HG03159 (cell line): Measurements from ENCODE around the gene SARS1.
"Not testable (repeated sequence)": the region's sequence is repeated elsewhere in the genome, so short reads cannot be mapped to it uniquely, and the experiment has no call there.

Source experiments
- ATAC-seq: cut with Tn5 transposase; IDR thresholded peaks from one replicate; pipeline ENCODE4 v1.9.1; 2021; ENCODE audit warnings: mild to moderate bottlenecking, moderate library complexity; ENCODE audit not compliant: unreplicated experiment

SARS1 gene

DNA sequence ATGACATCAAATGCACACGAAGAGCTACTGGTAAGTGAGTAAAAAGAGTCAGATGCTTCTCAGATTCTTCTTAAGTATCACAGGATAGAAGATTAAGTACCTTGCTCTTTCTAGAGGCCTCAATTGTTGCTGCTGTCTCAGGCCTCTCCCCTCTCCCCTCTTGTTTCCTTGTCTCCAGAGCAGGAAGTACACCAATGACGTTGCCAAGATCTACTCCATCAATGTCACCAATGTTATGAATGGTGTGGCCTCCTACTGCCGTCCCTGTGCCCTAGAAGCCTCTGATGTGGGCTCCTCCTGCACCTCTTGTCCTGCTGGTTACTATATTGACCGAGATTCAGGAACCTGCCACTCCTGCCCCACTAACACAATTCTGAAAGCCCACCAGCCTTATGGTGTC is 21.3 kb upstream of the SARS1 start:
- ATAC-seq = no peak

DNA sequence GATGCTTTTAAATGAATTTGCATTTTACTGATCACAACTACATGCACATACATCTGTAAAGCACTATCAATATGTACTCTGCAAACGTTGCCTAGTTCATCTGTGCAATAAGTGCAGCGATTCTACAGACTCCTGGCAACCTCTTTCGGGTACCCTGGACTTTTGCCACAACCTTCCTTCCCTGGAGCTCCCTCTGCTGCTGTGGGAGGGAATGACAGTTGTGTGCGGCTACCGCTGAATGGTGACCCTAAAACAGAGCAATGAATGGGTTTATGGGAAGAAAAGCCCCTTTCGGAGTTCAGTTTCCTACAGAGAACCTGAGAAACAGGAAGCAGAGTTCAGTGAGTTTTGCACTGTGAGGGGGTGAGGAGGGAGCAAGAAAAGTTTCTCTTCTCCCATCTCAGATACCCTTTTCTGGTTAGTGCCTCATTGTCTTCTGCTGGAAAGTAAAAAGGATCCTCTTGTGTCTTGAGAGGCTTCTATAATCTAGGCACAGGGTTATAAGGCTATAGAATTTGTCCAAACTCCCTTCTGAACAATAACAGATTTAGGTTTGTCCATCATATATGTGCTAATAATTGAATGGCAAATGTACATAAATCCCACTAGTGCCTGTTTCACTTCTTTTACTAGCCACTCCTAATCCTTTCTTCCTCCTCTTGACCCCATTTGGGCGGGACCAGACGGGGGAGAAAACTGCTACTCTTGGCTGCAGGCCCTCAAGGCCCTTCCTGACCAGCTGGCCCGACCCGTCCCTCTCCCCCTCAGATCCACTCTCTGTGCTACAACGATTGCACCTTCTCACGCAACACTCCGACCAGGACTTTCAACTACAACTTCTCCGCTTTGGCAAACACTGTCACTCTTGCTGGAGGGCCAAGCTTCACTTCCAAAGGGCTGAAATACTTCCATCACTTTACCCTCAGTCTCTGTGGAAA is 19.8 kb upstream of the SARS1 start:
- ATAC-seq = no peak

DNA sequence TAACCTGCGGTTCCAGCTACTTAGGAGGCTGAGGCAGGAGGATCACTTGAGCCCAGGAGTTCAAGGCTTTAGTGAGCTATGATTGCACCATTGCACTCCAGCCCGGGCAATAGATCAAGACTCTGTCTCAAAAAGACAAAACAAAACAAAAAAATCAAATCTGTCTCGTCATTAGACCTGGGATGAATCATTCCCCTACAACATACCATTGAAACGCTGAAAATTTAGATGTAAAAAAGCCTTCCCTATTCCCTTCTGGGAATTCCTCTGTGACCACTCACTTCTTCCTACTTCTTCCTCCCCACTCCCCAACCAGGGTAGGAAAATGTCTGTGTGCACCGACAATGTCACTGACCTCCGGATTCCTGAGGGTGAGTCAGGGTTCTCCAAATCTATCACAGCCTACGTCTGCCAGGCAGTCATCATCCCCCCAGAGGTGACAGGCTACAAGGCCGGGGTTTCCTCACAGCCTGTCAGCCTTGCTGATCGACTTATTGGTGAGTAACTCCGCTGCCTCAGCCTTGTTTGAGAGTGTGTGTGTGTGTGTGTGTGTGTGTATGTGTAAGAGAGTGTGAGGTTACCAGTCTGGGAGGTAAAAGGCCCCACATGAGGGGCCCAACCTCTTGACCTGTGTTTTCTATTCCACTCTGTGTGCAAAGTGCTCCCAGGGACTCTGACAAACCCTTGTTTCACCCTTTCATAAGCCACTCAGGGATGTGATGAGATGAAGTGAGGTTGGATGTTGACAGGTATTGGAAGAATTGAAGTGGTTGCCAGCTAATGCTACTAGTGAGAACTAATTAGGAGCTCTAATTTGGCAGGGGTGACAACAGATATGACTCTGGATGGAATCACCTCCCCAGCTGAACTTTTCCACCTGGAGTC is 16.3 kb upstream of the SARS1 start:
- no peak for ATAC-seq

DNA sequence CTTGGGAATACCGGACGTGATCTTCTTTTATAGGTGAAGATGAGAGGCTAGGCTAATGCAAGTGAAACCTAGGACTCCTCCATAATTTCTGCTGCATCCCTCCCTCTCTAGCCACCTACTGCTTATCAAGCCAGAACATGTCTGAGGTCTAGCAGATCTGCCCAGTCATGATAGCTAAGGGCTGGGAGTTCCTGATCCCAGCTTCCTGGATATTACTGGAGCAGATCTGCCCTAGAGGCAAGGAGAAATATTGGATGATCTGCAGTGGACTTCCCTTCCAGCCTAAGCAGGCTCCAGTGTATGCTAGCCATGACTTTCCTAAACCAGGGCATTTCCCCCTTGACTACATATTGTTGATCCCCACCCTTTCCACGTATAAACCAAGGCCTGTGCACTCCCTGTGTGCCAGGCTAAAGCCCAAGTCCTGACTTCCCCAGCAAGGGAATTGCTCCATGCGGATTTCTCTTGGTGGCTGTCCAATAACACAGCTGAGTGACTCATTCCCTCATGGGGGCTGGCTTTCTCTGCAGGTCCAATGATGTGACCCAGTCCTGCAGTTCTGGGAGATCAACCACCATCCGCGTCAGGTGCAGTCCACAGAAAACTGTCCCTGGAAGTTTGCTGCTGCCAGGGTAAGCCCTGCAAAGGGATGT is 15.5 kb upstream of the SARS1 start:
- ATAC-seq = no peak

DNA sequence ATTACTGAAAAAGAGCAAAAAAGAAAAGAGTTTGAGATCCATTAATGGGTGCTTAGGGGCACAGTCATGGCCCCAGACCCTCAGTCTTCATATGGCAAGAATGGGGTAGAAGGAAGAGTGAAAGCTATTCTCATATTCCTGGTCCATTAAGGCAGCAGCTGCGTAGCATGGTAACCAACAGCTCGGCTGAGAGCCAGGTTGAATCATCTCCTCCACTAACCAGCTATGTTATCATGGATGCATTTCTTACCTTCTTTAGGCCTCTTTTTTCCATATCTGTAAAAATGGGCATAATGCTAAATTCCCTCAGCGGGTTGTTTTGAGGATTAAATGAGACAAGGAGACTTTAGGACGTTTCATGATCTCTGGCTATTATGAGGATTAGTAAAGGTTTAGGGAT is 15.0 kb upstream of the SARS1 start:
- ATAC-seq = no peak

DNA sequence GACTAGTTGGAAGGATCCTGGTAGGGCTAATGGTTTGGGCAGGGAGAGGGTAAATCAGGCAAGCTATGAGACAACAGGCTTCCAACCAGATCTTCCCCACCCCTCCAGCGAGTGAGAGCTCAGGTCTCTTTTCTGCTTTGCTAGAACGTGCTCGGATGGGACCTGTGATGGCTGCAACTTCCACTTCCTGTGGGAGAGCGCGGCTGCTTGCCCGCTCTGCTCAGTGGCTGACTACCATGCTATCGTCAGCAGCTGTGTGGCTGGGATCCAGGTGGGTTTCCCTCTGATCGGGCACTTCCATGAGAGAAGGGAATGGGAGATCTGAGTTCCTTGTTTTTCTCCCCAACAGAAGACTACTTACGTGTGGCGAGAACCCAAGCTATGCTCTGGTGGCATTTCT is 14.0 kb upstream of the SARS1 start:
- no peak for ATAC-seq

DNA sequence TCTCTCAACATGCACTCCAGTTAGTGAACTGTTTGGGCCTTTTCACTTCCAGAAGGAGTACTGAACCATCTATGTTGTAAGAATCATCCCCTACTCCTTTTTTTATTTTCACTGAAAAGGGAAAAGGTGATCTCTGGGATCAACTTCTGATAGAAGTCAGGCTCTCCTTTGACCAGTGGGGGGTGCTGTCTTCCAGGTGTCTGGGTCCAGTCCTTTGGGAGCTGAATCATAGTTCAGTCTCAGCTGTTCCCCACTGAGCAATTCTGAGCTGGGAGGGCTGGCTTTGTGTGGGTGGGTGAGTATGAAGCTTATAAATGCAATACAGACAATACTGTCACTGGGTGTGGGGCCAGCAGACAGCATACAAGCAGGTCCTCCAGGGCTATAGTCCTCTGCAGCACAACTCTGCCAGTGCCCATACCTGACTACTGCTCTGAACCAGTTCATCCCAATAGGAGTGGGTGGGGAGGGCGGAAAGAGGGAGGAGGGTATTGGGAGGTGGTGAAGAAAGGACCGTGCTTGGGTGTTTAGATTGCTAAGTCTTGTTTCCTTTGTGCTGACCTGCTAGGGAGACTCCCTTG is 12.5 kb upstream of the SARS1 start:
- ATAC-seq = no peak

DNA sequence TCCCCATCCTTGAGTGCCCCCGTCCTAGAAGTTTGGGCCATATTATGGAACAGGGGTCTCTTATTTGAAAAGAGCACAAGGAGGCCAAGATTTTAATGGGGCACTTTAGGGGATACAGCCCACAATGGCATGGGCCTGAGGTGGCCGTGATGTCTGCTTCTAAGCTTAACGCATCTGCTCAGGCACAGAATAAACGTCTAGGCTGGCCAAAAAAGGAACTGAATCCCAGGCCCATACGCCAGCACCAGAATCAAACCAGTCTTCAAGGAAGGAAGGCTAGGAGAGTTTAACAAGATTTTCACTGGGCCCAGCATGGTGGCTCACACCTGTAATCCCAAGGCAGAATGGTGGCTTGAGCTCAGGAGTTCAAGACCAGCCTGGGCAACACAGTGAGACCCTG is 9.2 kb upstream of the SARS1 start:
- ATAC-seq = no peak

DNA sequence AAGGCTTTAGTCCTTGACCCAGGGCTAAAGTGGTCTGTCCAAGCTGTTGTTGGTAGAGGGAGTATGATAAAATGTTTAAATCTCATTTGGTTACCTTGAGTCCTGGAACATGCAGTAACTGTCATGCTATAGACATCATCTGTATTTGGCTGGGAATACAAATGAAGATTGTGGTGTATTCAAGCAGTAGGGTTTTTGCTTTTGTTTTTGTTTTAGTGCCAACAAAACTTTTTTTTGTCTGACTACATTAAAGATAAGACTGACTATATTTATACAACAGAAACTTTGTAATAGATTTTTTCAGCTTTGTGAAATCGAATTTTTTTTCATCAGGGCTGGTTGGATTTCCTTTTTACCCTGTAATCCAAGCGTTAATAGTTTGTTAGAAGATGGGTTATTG is 7.4 kb upstream of the SARS1 start:
- ATAC-seq = no peak

DNA sequence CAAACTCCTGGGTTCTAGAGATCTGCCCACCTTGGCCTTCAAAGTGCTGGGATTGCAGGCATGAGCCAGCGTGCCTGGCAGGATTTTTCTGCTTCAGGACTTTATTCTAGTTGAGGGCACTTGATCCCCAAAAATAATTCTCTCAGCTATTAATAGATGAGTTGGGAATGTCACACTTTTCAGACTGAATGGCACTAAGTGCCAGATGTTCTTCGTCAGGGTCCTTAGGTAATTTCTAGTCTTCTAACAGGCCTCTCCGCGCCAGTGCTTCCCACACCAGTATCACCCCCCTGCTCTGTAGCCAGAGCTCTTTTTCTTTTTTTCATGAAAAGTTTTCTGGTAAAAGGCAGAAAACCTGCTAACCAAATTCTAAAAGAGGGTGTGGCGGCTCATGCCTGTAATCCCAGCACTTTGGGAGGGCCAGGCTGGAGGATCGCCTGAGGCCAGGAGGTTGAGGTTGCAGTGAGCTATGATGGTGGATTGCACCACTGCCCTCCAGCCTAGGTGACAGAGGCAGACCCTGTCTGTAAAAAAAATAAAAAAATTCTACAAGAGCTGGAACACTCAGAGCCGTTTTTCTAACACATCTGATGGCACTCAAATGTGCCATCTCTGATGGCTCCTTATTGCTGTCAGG is 6.1 kb upstream of the SARS1 start:
- ATAC-seq = no peak

DNA sequence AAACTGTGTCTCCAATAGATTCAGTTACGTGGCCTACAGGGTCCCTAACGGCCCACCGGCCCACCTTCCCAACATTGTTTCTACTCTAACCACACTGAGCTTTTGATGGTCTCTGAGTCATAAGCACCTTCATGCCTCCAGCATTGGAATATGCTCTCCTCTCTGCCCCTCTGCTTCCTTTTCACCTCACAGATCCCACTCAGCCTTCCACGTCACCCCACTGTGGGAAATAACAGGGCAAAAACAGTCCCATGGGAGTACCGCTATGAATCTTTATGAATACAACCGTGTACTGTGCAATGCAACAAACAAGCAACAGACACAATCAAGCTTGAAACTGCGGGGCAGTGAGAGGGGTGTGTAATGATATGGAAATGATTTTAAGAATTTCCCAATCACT is 5.3 kb upstream of the SARS1 start:
- no peak for ATAC-seq

DNA sequence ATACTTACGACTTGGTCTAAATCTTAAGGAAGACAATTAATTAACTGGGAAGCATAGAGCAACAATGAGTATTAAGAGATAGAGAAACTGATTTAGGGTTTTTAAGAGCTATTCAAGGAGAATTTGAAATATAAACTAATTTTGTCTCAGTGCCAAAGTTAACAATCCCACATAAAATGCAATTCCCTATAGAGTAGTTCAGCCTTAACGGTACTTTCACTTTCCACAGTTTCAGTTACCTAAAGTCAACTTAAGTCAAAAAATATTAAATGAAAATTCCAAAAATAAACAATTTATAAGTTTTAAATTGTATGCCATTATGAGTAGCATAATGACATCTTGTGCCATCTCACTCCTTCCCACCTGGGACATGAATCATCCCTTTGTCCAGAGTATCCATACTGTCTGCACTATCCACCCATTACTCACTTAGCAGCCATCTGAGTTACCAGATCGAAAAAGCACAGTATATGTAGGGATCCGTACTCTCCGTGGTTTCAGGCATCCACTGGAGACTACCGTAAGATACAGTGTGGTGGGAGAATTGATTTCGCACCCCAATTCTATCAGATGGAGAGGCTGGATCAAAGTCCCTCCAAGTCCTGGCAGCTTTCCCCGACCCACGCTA is 4.8 kb upstream of the SARS1 start:
- ATAC-seq = no peak

DNA sequence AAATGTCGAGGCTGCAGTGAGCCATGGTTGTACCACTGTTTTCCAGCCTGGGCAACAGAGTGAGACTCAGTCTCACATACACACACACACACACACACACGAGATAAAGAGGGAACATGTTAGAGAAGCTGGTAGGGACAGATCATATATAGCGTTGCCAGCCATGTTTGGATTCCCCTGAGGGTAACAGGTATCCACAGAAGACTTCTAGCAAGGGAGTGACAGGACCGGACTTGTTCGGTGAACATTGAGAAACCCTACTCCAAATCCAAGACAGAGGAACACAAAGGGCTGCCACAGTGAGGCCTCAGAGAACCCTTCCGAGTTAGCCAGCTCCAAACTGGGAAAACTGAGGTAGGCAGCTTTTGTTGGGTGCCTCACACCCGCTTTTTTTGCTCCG is 3.7 kb upstream of the SARS1 start:
- no peak for ATAC-seq

DNA sequence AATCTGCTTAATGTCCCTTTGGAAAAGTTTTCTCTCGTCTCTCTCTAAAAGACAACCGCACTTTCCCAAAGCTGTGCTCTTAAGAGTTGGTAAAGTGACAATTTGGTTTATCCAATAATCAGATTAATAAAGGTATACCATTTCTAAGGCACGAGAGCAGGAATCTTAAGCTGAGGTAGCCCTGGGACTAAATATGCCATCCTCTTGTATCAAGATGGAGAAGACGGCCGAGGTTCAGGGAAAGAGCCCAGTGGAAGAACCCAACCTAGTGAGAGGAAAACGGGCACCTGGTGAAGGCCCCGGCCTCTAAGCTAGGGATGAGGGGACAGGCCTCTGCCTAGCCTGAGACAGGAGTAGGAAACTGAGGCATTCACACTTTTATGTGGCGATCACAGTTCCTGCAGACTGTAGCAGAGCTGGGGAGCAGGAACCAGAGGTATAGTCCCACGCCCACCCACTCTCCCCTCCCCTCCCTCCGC is 334 bp upstream of the SARS1 start:
- no peak for ATAC-seq

DNA sequence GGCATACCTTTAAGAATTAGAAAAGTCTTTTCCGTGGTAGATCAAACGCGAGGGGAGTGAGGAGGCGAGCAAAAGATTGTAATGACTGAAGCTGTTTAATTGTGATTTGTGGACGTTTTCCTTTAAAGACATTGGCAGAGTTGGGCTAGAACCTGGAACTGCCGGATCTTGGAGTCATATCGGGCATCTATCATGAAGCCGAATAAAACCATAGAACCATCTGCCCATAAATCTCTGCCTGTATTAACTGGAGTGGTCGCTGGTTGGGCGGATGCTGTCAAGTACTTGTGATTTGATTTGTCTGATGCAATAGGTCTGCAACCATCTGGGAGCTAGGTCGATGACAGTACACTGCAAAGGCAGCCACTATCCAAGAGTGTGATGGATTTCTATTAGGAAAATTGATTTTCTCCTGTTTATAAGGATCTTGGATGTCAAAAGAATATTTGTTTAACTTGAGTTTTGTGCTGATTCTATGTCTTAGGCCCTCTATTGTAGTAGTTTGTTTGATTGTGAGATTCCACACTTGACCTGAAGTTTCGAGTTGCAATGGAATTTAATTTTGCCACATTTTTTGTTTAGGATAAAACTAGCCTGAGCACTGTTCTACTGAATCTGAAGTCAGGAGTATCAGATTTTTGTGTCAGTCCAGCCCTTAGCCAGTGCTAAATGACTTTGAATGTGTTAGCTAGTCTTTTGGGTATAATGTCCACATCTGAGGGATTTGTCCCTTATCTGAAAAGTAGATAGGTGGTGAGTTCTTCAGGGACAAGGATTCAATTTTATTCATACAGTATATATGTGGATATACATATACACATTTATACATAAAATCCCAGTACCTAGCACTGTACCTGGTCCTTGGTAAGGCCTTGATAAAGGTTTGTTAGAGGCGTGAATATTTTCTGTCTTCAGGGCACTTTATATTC is 1.2 kb downstream of the SARS1 start:
- no peak for ATAC-seq

DNA sequence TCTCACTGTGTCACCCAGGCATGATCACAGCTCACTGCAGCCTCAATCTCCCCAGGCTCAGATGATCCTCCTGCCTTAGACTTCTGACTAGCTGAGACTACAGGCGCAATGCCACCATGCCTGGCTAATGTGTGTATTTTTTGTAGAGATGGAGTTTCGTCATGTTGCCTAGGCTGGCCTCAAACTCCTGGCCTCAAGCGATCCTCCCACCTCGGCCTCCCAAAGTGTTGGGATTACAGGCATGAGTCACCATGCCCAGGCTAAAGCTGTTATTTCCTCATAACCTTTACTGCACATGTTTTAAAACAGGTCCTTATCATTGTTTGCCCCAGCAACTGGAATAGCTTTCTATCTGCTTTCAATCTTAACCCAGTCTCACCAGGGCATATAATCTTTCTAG is 2.9 kb downstream of the SARS1 start:
- ATAC-seq = no peak

DNA sequence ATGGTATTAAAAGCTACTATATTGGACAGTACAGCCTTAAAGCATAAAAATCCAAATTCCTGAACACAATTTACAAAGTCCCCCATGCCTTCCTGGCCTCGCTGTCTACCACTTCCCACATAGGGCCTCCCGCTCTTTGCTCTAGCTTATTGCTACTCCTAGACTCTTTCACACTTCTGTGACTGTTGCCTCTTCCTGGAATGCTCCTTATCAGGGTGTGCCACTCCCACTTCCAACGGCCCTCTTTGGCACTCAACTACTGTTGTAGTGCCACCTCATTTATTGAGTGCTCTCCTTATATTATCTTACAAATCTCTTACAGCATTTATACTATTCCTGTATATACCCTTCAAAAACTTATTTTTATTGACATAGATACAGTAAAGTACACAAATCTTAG is 4.8 kb downstream of the SARS1 start:
- ATAC-seq = no peak

DNA sequence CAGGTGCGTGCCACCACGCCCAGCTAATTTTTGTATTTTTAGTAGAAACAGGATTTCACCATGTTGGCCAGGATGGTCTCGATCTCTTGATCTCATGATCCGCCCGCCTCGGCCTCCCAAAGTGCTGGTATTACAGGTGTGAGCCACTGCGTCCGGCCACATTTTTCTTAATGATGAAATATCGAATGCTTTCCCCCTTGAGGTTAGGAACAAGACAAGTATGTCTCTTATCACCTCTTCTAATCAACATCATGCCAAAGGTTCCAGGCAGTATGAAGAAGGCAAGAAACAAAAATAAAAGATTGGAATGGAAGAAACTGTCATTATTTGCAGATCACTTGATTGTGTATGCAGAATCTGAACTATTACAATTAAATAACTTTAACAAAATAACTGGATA is 7.5 kb downstream of the SARS1 start:
- not testable (repeated sequence) for ATAC-seq

DNA sequence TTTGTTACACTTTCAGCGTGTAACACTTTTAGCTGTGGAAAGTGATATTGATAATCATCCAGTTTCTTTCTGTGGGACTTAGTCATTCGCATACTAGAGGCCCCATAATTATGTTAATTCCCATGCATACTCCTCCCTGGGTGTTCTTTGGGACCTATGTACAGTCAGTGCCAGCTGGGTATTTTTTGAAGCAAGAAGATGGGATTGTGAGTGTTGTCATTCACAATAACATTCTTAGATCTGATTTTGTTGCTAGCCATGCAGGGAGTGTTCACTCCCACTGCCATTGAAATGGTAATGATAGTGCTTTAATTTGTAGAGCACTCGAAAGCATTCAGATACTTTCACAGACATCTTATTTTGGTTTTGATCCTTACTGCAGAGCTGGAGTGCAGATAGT is 11.6 kb downstream of the SARS1 start:
- ATAC-seq = no peak
